Activated CD4-positive, CD25-positive, alpha-beta regulatory T cell treated with anti-CD3 and anti-CD28 coated beads, Interleukin-2, amount 50 U/mL, for 72 hours (primary cell): ENCODE measurements around the gene GPR39.

Experiments
- DNase-seq: peaks from one replicate; pipeline ENCODE4 v3.0.0; 2021

Gene GPR39

GRCh38 chr2:132448331-132448730 is 31.7 kb downstream of the GPR39 start:
- no peak for DNase-seq

GRCh38 chr2:132448771-132449170 is 32.2 kb downstream of the GPR39 start:
- no peak for DNase-seq

GRCh38 chr2:132449868-132450267 is 33.3 kb downstream of the GPR39 start:
- DNase-seq = no peak

GRCh38 chr2:132460781-132461180 is 44.2 kb downstream of the GPR39 start:
- no peak for DNase-seq

DNA sequence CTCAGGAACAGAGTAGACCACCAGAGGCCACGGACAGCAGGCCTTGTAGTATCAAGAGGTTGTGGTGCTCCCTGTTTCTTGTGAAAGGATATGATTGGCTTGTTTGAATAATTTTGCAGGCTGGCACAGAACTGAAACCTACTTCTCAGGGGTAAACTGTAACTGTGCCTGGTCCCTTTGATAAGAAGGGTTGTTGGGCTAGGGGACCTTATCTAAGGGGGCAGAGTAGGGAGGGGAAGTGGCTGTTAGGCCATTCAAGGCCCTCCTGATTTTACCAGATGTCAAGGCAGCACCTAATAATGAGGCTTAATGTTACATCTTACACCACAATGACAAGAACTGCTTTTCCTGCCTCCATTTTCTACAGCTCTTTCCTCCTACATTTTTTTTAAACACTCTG is 45.6 kb downstream of the GPR39 start:
- no peak for DNase-seq

- DNase-seq = no peak
Observed at GRCh38 chr2:132463719-132464118, 47.1 kb downstream of the GPR39 start.

DNA sequence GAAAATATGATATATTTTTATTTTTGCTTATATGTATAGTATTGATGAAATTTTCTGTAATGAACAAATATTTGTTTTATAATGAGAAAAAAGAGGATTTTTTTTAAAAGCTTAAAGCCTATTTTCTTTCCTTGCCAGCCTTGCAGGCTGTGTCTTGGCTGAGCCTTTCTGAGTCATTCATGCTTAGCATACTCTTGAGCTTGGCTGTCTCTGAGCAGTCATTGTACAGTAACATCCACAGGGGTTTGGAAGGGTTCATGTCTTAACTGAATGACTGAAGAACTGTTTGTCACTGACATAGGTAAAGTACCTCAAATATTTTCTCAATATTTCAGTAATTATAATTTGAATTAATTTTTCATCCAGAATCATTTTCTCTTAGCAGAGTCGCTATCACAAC is 49.3 kb downstream of the GPR39 start:
- DNase-seq = no peak

DNA sequence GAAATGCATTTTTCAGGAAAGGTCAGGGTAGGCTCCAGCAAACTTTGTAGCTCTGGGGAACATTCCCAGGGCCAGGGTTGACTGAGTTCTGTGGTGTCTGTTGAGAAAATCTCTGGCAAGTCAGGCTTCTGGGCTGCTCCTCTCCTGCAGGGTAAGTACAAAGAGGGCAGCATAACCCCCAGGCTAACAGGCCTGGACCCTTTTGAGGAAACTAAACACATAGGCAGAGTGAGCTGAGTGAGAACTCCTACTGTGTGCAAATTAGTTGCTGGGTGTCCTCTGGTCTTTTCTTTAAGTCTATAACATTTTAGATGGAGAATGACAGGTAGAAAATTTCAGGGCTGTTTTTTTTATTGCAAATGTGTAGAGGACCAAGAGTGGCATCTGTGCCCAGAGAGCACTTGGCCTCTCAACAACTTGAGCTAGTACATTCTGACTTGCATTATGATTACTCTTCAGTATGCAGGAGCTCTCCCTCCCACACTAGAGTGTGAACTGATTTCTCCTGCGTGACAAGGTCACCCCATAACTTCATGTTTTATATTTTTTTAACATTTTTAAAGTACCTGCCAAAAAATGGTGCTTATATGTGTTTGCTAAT is 49.9 kb downstream of the GPR39 start:
- DNase-seq = no peak

DNA sequence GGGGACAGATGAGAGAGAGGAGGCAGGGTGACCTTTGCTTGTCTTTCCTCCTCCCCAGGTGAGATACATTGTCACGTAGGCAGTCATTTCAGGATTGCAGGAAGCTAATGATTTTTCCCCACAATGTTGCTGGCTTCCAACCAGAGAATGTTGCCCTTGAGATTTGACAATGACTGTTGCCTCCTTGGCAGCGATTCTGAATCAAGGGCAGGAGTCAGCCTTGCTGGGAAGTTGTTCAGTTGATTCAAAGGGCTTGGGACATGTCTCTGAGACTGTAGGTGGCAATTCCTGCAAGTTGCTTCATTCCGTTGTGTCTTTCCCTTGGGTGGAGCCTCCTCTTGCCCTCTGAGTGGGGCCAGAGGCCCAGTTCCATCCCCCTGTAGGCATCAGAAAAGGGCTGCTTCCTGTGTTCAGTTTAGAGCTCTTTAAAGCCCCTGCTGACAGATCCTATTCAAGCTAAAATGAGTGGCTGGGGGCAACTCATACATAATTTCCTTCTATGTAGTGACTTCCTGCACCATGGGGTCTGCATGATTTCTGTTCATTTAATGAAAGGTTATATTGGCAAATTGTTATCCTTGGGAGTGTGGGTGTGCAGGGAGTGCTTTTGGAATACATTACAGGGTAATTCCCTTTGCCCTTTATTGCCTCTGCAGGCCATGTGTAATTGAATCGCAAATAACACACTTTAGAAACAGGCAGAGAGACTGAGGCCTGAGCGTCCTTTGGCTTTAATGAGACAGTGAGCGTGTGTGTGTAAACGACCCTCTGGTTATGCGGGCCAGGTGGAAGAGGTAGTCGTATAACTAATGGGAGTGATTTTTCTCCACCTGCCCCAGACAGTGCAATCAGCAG is 52.4 kb downstream of the GPR39 start:
- no peak for DNase-seq

DNA sequence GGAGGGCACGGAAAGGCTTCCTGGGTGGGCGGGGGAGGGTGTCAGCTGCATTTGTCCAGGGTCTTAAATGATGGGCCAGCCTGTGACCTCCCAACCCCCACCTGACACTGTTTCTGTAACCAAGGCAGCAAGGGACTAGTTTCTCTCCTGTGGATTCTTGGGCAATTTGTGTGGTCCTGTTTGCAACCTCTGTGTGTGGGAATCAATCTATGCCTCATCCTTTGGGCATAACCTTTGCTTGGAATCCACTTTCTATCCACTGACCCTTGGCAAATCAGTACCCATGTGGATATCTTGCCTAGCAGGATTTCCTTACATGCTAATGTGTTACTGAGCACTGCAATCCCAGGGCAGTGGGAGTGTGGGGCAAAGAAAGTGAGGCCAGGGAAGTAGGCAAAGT is 54.1 kb downstream of the GPR39 start:
- no peak for DNase-seq

DNA sequence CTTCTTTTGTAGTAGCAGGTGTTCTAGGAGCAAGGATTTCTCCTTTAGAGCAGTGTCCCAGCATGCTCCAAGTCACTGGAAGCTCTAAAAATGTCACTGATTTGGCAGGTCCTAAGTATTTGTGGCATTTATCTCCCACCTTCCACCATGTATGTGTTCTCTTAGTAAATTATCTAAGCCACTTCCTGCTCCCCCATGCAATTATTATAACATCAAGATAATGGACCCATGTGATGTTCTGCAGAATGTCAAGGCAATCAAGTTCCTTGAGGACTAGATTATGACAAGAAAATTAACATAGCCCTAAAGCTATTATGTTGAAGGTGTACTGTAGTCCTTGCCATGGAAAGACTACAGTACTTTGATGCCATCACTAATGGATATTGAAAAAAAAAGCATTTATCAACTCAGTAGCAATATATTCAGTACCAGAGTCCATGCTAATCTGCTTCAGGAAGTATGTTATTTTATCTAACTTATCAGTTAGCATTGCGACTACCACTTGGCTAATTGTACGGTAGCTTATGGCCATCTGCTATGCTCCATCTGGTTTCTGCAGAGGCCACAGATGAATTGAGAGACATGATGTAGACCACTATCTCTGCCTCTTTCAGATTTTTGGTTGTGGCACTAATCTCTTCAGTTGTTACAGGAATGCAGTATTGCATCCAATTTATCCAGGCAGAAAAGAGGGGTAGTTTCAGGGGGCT is 56.7 kb downstream of the GPR39 start:
- DNase-seq = no peak

DNA sequence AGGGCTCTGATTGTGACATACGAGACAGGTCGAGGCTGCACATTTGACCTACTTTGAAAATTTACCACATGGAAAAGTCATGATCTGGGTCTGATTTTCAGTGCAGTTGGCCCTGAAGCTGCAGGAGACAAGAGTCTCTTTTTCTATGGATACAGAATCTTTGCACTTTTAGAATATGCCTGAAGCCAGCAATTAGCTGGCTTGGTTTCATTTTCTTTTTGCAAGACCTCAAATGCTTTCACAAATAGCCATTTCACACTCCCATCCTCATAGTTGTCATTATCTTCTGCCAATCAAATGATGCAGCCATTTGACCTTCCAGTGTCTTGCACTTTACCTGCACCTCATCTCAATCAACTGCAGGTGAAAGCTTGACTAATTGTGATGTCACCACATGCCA is 59.0 kb downstream of the GPR39 start:
- DNase-seq = no peak

DNA sequence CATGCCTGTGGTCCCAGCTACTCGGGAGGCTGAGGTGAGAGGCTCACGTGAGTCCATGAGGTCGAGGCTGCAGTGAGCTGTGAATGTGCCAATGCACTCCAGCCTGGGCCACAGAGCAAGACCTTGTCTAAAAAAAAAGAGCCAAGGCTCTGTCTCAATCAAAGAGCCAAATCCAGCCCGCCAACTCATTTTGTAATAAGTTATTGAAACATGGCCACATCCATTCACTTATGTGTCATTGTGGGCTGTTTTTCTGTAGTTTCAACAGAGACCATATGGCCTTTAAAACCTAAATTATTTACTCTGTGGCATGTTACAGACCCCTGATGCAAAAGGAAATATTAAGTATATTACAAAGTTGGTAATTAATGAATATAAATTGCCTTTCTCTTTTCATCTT is 60.8 kb downstream of the GPR39 start:
- no peak for DNase-seq

DNA sequence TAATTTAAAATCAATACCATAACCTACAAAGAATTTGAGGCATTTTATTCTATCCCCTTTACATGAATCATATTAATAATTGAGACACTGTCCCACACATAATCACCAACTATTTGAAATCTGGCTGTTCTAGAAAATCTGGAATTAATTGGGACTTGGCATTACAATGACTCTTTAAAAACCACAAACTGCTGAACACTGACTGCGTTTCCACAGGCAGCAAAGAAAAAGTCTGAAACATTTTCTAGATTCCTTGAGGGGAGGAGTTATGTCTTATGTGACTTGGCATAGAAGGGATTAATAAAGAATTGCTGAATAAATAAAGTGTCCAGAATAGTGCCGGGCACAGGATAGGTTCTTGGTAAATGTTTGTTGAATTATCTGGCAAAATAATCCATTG is 61.4 kb downstream of the GPR39 start:
- DNase-seq = no peak

DNA sequence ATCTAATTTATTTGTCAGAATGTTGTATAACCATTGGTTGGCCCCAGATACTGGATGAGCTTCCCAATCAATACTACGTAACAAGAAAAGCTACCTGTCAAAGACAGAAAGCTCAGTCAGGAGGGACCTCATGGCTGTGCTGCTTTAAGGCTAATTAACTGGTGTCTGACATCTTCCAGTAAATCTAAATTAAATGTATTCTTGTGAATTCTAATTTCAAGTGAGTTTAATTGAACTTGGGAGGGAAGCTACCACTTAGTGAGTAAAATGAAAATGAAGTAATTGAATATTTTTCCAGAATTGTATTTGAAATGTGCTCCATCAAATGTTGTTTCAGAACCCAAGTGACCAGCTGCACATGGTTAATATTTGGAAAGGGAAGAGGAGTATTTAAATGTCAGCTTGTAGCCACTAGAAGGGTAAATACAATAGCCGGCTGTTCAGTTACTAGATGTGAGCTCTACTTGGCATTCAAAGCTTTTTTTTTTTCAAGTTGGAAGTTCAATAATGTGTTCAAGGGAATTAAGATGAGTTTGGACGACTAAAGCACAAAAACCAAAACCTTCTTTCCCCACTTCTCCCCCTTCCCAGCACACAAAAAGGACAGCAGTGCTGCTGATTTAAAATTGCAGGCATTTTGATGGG is 62.0 kb downstream of the GPR39 start:
- DNase-seq = no peak

DNA sequence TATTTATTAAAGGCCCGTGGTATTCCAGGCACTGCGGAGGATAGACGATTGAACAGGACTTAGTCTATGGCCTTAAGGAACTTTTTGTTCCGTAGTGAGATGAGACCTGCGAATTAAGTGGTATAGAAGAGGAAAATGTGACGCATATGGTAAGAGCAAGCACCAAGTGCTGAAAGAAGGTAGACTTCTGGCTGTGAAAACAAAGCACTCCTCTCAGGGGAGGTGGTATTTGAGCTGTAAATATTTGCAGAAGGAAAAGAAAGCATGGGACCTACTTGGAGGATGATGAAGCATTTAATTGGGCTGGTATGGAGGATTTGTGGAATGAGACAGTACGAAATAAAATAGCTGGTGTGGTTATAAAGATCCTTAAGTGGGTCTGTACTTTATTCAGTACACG is 62.5 kb downstream of the GPR39 start:
- no peak for DNase-seq

DNA sequence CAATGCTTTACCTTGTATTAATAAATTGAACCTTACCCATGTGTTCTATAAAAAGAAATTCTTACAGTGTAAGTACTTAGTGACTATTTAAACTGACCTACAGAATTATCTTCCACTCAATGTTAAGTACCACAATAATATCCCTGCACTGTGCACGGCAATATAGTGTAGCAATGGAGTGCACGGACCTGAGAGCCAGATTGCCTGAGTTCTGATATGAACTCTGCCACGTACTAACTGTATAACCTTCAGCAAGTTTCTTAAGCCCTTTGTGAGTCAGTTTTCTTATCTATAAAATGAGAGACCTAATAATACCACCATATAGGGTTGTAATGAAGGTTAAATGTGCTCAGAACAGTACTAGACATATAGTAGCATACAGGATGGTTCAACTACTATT is 66.2 kb downstream of the GPR39 start:
- no peak for DNase-seq

GRCh38 chr2:132484144-132484543 is 67.5 kb downstream of the GPR39 start:
- DNase-seq = no peak

GRCh38 chr2:132488491-132488890 is 71.9 kb downstream of the GPR39 start:
- DNase-seq = no peak

GRCh38 chr2:132489150-132489549 is 72.5 kb downstream of the GPR39 start:
- DNase-seq = no peak

GRCh38 chr2:132495881-132496280 is 79.3 kb downstream of the GPR39 start:
- no peak for DNase-seq

DNA sequence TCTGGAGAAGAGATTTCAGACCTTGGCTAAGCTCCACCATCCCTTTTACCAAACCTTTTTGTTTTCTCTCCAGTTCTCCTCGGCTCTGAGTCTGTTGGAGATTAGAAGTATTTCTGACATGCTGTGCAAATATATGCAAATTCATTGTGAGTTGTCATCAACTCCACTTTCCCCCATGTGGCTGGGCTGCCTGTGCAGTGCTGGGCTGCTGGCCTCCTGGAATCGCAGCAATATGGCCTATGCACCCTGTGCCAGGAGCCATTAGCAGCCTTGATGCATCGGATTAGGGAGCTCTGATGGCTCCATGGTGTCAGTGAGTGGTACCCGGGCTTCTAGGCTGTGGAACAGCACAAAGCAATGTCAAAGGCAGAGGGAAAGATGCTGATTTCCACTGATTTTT is 80.0 kb downstream of the GPR39 start:
- no peak for DNase-seq

GRCh38 chr2:132497591-132497990 is 81.0 kb downstream of the GPR39 start:
- DNase-seq = no peak

- no peak for DNase-seq
Observed at GRCh38 chr2:132503701-132504100, 87.1 kb downstream of the GPR39 start.
